Embryonic facial prominence (tissue), 1 donor: ENCODE results near the gene PLAC8.
"Not testable (repeated sequence)": the region's sequence is repeated elsewhere in the genome, so short reads cannot be mapped to it uniquely, and the experiment has no call there.

Experiments used
- DNase-seq: peaks from one replicate; pipeline ENCODE4 v3.0.0-alpha.2; 2016; ENCODE audit errors: extremely low spot score

PLAC8 gene

DNA sequence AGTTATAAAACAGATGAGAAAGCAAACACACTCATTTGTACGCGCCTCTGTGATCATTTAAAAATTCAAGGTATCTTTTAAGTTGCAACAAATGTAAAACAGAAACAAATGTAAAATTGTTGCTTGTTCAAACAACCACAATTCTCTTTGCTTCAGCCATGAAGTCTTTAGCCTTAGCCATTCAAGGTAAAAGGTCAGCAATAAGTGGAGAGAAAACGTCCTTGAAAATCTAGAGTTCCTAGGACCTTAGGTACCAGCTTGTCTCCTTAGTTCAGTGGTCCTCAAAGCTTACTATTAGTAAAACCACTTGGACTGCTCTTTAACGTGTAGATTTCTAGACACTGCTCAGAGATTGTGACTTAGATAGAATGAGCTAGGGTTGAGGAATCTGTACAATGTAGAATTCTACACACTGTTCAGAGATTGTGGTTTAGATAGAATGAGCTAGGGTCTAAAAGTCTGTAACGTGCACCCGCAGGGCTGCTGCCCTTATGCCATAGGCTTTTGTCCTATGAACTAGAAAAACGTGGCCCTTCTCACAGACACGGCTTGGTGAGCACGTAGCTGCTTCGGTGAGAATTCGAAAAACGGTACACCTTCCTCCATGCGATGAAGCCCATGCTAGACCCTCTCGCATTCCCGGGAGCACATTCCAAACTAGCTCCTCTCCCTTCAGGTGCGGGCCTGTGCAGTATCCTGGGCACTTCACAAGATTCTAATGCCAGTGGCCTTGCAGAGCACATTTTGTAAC, 1.7 kb downstream of the PLAC8 start:
- DNase-seq = no peak

DNA sequence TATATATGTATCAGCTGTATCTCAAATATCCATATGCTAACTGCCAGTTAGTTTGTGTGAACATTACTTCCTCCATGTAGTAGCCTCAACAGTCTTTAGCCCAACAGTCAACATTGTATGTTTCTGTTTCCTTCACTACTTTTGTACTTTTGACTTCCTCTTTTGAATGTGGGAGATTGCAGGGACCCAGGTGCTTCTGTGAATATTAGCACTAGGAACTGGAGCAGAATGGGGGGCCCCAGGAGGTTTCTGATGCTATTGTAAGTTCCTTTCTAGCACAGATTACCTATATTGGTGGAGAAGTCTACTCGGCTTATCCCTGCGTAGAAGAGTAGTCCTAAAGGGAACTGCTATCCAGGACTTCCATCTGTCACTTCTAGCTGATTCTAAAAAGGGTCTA, 2.3 kb downstream of the PLAC8 start:
- DNase-seq = no peak

DNA sequence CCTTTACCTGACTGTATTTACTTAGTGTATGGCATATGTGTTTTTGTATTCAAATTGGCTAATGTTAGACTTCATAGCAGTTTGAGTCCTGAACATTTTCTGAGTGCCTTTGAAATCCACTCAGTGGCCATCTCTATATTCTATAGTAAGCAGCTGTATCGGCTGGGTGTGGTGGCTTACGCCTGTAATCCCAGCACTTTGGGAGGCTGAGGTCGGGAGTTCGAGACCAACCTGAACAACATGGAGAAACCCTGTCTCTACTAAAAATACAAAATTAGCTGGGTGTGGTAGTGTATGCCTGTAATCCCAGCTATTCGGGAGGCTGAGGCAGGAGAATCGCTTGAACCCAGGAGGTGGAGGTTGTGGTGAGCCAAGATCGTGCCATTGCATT, 2.8 kb downstream of the PLAC8 start:
- DNase-seq = not testable (repeated sequence)

GRCh38 chr4:83110970-83111750, 3.4 kb downstream of the PLAC8 start:
- no peak for DNase-seq

DNA sequence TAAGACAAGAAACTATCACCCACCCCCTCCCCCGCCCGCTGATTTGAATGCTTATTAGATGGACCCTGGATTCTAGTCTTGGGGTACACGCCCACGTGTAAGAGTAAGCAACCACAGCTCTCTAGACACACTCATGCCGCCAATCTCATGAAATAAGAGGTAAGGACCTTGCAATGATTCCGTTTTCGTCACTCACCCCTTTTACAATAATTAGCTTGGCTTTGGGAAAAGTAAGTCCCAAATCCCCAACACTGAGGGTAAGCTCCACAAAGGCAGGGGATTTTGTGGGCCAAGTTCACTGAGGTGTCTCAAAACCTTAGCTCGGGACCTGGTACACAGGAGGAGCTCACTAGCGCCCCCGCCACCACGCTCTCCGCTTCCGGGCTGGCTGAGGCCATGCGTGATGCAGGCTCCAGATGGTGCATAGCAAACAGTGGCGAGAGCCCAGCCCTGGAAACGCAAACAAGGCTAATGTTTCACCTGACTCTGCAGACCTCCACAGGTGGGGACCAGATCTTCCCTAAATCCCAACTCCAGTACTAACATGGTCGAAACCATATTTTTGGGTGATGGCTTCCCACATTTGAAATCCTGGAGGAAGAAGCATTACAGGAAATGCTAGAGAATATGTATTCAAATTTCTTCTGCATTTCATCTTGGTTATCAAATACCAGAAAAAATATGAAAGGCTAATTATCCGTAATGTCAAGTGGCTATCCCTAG, 4.1 kb downstream of the PLAC8 start:
- peak; percentile 46 for DNase-seq

DNA sequence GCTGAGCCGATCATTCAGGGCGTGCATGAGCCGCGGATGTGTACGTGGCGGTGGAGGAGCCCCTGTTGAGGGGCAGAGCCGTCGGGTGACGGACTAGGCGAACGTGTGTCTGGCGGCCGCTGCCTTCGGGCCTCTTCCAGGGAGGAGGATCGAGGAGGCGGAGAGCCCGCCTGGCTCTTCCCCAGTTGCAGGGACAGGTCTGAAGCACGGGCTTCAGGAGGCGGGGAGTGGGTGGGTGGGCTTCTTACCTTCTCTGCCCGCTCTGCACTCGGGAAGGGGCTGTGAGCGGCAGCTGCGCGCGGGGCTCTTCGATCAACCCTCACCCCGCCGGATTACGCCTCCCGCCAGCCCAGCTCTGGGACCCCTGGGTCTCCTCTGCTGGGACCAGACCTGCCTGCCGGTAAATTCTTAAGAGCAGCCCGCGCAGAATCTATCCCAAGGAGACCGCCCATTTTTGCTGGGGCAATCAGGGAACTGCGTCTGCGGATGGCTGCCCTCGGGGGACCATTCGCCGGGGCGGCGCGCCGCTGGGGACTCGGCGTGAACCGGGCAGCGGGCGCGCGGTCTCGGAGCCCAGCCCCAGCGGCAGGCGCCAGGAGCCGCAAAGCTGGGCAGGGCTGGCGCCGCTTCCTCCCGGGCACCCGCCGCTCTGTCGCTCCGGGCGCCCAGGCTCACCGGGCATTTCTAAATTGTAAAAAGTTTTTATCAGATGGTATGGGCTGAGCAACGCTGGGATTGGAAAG, 4.9 kb downstream of the PLAC8 start:
- DNase-seq = no peak

DNA sequence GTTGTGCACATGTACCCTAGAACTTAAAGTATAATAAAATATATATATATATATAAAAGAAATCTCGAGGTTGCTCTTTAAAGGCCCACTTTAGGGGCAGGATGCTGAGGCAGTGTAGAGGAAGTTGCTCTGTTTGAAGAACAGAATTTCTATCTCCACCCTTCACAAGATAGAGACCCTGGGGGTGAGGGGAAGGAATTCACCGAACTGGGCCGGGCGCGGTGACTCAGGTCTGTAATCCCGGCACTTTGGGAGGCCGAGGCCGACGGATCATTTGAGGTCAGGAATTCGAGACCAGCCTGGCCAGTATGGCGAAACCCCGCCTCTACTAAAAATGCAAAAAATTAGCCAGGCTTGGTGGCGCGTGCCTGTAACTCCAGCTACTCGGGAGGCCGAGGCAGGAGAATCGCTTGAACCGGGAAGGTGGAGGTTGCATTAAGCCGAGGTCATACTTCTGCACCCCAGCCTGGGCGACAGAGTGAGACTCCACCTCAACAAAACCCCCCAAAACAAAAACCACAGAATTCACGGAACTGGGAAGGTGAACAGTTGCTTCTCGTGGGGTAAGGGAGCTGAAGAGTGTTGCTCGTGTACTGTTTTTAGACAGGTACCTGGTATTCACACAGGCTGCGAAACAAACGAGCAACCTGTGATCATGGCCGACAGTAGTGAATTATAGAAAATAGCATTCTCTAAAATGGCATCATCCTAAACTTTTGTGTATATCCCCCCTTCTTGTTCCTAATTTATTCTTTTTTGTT, 6.2 kb downstream of the PLAC8 start:
- DNase-seq = no peak

DNA sequence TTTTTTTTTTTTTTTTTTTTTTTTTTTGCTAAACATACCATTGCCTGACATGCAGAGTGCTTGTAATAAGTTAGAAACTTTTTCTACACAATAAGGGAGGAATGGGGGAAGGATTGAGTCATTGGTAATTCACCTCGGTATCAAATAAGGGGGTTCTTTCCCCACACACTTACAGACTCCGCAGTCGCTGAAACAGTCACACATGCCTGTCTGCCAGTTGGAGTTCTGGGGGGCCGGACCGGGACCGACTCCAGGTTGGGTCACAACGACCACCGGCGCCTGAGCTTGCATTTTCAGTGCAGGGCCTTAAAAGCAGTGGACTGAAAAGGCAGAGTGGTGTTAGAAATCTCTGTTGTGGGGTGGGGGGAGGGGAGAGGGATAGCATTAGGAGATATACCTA, 6.9 kb downstream of the PLAC8 start:
- no peak for DNase-seq

DNA sequence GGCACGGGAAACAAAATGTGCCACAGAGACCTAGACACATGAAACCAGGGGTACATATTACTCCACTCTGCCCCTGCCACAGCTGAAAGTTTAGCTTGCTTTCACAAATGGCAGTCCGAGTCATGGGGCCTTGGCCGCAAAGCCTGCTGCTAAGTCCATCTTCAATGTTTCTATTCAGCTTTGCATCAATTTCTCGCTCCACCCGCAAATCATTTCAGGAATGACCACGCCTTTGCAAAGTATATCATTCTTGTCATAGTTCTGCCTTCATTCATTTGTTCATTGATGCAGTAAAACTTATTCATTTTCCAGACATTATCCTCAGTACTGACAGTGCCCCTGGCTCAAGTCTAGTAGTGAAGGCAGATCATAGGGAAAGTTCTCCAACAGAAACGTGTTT, 9.5 kb downstream of the PLAC8 start:
- no peak for DNase-seq

DNA sequence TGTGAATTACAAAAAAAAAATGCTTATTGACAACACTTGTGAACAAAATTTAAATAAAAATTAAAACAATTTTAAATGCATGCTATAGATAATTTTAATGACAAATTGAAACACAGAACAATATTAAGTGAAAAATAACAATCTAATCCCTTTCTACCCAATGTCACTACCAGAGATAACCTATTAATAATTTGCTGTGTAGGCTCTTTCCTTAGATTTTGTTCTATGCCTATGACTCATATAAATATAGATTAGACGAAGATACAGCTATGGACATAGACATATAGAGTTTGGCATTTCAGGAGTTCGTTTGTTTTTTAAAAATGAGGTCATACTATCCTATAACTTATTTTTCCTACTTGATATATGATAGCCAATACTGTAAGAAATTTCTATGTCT, 18.1 kb downstream of the PLAC8 start:
- DNase-seq = no peak

GRCh38 chr4:83093060-83093640, 21.4 kb downstream of the PLAC8 start:
- DNase-seq = no peak

DNA sequence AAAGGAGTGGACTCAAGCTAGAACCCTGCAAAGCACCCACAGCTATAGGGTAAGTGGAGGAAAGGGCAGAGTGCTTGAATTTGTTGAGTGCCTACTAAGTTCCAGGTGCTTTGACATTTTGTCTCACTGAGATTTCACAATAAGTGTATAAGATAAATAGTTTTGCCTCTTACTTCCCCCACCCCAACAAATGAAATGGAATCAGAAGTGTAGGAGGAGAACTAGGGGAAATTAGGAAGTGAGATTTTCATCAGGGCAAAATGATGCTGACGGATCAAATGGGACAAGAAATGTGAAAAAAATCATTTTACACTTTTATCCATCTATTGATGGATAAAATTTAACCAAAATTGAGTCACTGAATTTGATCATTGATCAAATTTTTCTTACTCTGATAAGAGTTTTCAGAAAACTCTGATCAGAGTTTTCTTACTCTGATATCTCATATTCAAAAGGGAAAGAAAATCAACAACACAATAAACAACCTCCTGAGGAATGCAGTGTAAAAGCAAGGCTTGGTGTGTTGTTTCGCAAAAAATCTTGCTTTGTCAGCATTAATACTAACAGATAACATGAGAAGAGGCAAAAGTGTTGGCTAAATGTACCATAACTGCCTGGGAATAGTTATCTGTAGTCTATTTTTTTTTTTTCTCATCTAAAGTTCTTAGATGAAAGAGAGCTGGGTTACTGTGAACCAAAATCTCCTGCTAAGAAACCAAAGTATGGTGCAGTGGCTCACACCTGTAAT, 24.9 kb downstream of the PLAC8 start:
- no peak for DNase-seq

- not testable (repeated sequence) for DNase-seq
Measured at GRCh38 chr4:83084956-83085355, 29.6 kb downstream of the PLAC8 start.

DNA sequence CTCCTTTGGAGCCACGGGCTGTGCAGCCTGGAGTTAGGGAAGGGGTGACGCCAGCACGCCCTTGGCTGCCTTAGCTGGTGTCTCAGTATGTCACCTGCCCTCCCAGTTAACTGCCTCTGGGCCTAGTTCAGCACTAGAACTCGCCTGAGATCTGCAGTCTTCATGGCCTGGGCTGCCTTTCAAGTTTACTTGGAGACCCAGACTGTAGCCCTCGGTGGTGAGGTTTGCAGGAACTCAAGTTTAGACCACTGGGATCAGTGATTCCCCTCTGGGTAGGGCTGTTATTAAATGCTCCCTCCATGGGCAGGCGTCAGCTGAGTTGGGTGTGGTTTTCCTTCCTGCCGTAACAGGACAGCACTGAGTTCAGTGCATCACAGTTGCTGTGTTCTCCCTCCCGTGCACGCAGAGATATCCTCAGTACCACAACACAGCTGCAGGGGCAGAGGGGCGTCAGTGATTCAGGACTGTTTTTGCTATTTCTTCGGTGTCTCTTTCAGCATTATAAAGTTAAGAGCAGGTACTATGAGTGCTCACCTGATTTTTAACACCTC, 30.5 kb downstream of the PLAC8 start:
- DNase-seq = no peak

DNA sequence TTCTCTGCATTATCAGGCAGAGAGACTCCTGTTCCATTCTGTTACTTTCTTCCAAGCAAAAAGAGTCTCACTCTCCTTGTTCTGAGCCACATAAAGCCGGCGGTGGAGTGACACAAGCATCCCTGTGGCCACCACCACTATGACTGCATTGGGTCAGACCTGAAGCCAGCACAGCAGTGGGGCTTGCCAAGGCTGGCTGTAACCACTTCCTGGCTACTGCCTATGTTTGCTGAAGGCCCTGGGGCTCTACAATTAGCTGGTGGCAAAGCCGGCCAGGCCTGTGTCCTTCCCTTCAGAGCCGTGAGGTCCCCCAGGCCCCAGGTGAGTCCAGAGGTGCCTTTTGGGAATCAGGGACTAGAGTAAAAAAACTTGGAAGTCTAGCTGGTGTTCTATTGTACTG, 31.8 kb downstream of the PLAC8 start:
- DNase-seq = no peak

DNA sequence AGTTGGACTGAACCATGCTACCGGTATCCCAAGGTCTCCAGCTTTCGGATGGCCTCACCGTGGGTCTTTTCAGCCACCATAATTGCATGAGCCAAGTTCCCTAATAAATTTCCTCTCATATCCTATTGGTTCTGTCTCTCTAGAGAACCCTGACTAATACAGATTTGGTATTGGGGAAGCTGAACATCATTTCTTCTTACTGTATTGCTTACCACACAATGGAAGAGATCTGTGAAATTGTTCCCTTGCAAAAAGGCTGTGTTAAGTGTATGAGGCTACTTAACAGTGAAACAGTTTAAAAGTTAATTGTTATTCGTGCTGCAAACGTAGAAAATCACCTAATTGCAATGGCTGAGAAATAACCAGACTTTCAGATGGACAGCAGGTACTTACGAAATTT, 34.0 kb downstream of the PLAC8 start:
- no peak for DNase-seq

DNA sequence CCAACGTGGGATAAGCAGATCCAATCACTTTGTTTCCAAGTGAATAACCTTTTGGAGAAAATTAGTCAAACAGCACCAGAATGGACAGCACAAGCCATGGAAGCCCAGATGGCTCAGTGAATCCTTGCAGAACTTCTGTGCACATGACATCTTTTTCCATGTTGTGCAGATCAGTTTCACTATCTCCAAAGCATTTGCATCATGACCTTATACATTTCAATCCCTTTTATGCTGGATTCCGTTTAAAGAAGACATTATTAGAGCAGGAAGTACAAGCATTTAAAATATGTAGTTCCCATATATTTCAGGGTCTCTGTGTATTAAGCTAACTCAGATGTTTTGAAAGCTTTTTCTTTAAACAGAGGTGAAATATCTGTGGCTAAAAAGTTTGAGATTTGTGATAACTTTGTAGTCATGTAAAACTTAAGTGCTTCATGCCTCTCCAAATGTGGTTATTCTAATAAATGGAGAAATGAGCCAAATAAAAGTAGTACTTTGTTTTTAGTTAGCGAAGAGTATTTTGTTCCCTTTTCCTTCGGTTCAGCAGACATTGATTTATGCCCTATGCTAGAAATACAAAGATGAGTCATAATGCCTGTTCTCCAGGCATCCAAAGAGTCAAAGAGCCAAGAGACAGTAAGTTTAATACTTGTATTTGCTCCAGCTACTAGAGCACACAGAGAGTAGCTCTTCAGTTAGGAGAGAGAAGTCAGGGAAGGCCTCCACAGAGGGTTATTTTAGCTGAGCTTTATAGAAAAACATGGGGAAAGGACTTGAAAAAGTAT, 39.0 kb downstream of the PLAC8 start:
- no peak for DNase-seq

GRCh38 chr4:83074783-83075182, 39.7 kb downstream of the PLAC8 start:
- not testable (repeated sequence) for DNase-seq

DNA sequence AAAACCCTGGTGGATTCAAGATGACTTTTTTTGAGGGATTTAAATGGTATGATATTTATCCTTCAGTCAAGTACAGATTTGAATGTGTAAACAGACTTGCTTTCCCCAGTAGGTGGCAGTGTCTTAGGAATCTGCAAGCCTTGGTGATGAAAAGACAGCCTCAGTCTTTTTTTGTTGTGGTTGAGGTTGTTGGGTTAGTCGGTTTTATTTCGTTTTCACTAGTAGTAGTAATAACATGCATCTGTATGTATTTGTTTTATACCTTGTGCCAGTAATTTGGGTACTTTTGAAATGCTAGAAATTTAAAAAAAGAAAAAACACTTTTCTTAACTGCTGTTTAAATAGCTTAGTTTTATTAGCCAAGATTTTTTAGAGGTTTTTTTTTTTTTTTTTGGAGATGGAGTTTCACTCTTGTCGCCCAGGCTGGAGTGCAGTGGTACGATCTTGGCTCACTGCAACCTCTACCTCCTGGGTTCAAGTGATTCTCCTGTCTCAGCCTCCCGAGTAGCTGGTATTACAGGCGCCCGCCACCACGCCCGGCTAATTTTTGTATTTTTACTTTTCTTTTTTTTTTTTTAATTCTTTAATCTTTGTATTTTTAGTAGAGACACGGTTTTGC, 40.3 kb downstream of the PLAC8 start:
- DNase-seq = no peak
